BE2C (cell line): Measurements from ENCODE around the gene IL2RA.

Experiments
- DNase-seq: peaks from one replicate; pipeline ENCODE4 v3.0.0-alpha.2; 2020
- H3K27me3 ChIP-seq: fragments of 250-450 bp; sonication (Bioruptor Pico); 2 replicates; pipeline ENCODE4 v1.5.1; 2020; ENCODE audit warnings: mild to moderate bottlenecking
- H3K36me3 ChIP-seq: fragments of 250-450 bp; sonication (Bioruptor Pico); 2 replicates; pipeline ENCODE4 v1.5.1; 2020; ENCODE audit warnings: mild to moderate bottlenecking
- H3K4me1 ChIP-seq: fragments of 250-450 bp; sonication (Bioruptor Pico); 2 replicates; pipeline ENCODE4 v1.5.1; 2020
- H3K4me3 ChIP-seq: 2 replicates; pipeline ENCODE4 v1.5.1; 2011; ENCODE audit warnings: low read depth, low read length
- H3K9me3 ChIP-seq: fragments of 250-450 bp; sonication (Bioruptor Pico); 2 replicates; pipeline ENCODE4 v1.5.1; 2020
- CTCF ChIP-seq: IDR thresholded peaks from 2 replicates; pipeline ENCODE4 v1.5.1; 2012; ENCODE audit warnings: mild to moderate bottlenecking, low read depth, low read length

The IL2RA gene

GRCh38 chr10:5975641-5976473 is 86.3 kb downstream of the IL2RA start:
- Histone ChIP-seq H3K9me3 (no peaks in the 10 kb centered on the region), H3K4me3 (no peak overlapping the region), H3K27me3 (peaks cover 50% of the 10 kb centered on the region), H3K4me1 (no peaks in the 10 kb centered on the region), H3K36me3 (no peaks in the 10 kb centered on the region)
- DNase-seq, result no peak
- TF ChIP-seq CTCF, result no peak

GRCh38 chr10:5973069-5973468 is 89.1 kb downstream of the IL2RA start:
- no peak for TF ChIP-seq CTCF
- Histone ChIP-seq H3K9me3 (no peaks in the 10 kb centered on the region), H3K4me3 (no peak overlapping the region), H3K36me3 (no peaks in the 10 kb centered on the region), H3K27me3 (peaks cover 28% of the 10 kb centered on the region), H3K4me1 (no peaks in the 10 kb centered on the region)
- no peak for DNase-seq

- Histone ChIP-seq H3K4me1 (no peaks in the 10 kb centered on the region), H3K27me3 (peaks cover 16% of the 10 kb centered on the region), H3K36me3 (no peaks in the 10 kb centered on the region), H3K4me3 (no peak overlapping the region), H3K9me3 (no peaks in the 10 kb centered on the region)
- no peak for DNase-seq
- no peak for TF ChIP-seq CTCF
These were observed 90.3 kb downstream of the IL2RA start for GRCh38 chr10:5971886-5972285.

GRCh38 chr10:5971315-5971832 is 90.8 kb downstream of the IL2RA start:
- H3K9me3 ChIP-seq, result no peaks in the 10 kb centered on the region
- peaks cover 11% of the 10 kb centered on the region for H3K27me3 ChIP-seq
- H3K4me1 ChIP-seq, result no peaks in the 10 kb centered on the region
- no peaks in the 10 kb centered on the region for H3K36me3 ChIP-seq
- TF ChIP-seq CTCF, result no peak
- H3K4me3 ChIP-seq, result no peak overlapping the region
- no peak for DNase-seq

GRCh38 chr10:5970527-5970926 is 91.6 kb downstream of the IL2RA start:
- Histone ChIP-seq H3K9me3 (no peaks in the 10 kb centered on the region), H3K4me3 (no peak overlapping the region)
- no peak for TF ChIP-seq CTCF

GRCh38 chr10:5970066-5970465 is 92.1 kb downstream of the IL2RA start:
- DNase-seq, result no peak
- no peaks in the 10 kb centered on the region for H3K9me3 ChIP-seq
- H3K27me3 ChIP-seq, result peaks cover 9% of the 10 kb centered on the region
- no peak for TF ChIP-seq CTCF
- H3K36me3 ChIP-seq, result no peaks in the 10 kb centered on the region
- no peaks in the 10 kb centered on the region for H3K4me1 ChIP-seq
- no peak overlapping the region for H3K4me3 ChIP-seq

More at GRCh38 chr10:5970527-5970926, 91.6 kb downstream of the IL2RA start:
- Histone ChIP-seq H3K4me1 (no peaks in the 10 kb centered on the region), H3K27me3 (peaks cover 9% of the 10 kb centered on the region), H3K36me3 (no peaks in the 10 kb centered on the region)
- DNase-seq, result no peak
